Activated CD4-positive, alpha-beta T cell treated with anti-CD3 and anti-CD28 coated beads for 36 hours (primary cell): ENCODE results near the gene SLC34A3. TPM values are rescaled to one million over a fixed set of nuclear protein-coding genes. Genes with fewer than 3 reads are reported as not detected.

ENCODE experiments used
- ATAC-seq: fragments of 200-7000 bp; cut with Tn5 transposase; one replicate; pipeline ENCODE4 v1.10.0; 2021; ENCODE audit warnings: mild to moderate bottlenecking, moderate library complexity
- CTCF ChIA-PET: fragments of 350-600 bp; sonication (Branson Sonifier 250); formaldehyde crosslinking; loops from one replicate; lab custom pipeline; 2021; ENCODE audit warnings: antibody characterized with exemption; lab: Charles Lee
- POLR2A ChIA-PET: fragments of 350-600 bp; sonication (Branson Sonifier 250); formaldehyde crosslinking; loops from one replicate; lab custom pipeline; 2021; ENCODE audit warnings: antibody characterized with exemption, inconsistent platforms; lab: Charles Lee
- DNase-seq: peaks from one replicate; pipeline ENCODE4 v3.0.0-alpha.2; 2020
- H3K27ac Mint-ChIP-seq: one replicate; pipeline ENCODE4 v1.8.0; 2021; ENCODE audit warnings: mixed read lengths
- H3K27me3 Mint-ChIP-seq: one replicate; pipeline ENCODE4 v1.8.0; 2021; ENCODE audit warnings: mixed read lengths
- H3K36me3 Mint-ChIP-seq: one replicate; pipeline ENCODE4 v1.8.0; 2021; ENCODE audit warnings: low read depth, mixed read lengths
- H3K4me1 Mint-ChIP-seq: one replicate; pipeline ENCODE4 v1.8.0; 2021; ENCODE audit warnings: mixed read lengths
- H3K4me3 Mint-ChIP-seq: one replicate; pipeline ENCODE4 v1.8.0; 2021; ENCODE audit warnings: mild to moderate bottlenecking, moderate library complexity, mixed read lengths
- H3K9me3 Mint-ChIP-seq: one replicate; pipeline ENCODE4 v1.8.0; 2021; ENCODE audit warnings: low read depth, mixed read lengths
- intact Hi-C, 2 experiments: fragments of 100-400 bp; cut with DNase I in 1 of 2; cut with micrococcal nuclease in 1 of 2; formaldehyde crosslinking; loops; one replicate each; pipeline versions ENCODE4 v1.14.2 to v1.15.1; 2022 to 2024; cut with DNase I, micrococcal nuclease
- total RNA-seq, 2 experiments: library from RNA; stranded (reverse); gene quantifications; one replicate each; pipeline ENCODE4 v1.2.3, GENCODE V29; 2021

Gene SLC34A3
- total RNA-seq, 2 experiments from 2014 or later, result not detected

DNA sequence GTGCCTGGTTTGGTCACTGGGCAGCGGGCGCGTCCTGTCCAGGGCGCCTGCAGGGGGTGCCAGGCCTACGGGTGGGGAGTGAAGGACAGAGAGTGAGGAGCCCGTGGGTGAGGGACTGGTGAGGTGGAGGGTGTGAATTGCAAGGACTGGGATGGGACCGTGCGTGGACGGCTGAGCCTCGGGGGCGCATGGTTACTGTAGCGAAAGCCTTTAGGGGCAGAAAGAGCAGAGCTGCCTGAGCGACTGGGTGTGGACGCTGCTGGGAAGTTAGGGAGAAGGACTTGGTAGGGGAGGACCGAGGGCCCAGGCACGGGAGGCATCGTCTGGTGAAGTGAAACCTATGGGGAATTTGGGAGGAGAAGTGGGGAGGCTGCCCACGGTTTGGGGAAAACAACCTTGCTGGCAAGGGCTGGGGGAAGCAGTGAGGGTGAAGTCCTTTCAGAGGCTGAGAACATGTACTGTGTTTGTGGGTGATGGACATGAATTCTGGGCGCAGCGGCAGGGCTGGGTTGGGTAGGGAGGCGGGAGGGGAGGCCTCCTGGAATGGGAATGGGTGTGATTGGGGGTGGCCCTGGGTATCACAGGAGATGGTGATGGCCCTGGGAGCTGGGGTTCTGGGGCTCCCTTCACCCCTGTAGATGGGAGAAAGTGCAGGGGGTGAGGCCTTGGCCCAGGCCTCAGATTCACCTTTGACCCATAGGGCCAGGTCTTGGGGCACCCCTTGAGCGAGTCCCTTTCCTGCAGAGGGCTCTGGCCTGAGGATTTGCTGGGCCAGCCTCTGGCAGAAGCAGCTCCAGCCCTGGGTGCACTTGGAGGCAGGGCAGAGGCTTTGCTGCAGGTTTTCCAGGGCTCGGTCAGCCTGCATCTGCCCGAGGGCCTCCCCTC, 45.1 kb downstream of the SLC34A3 start:
- DNase-seq (no peak), ATAC-seq (no peak)
- Mint-ChIP-seq H3K27ac (no peak overlapping the region), H3K36me3 (peaks cover 8% of the 10 kb centered on the region), H3K4me3 (no peak overlapping the region), H3K9me3 (no peaks in the 10 kb centered on the region), H3K27me3 (no peaks in the 10 kb centered on the region), H3K4me1 (peaks cover 15% of the 10 kb centered on the region)
- POLR2A ChIA-PET, result no interaction called here
- CTCF ChIA-PET, result no interaction called here
- intact Hi-C loops, result no loop called here

DNA sequence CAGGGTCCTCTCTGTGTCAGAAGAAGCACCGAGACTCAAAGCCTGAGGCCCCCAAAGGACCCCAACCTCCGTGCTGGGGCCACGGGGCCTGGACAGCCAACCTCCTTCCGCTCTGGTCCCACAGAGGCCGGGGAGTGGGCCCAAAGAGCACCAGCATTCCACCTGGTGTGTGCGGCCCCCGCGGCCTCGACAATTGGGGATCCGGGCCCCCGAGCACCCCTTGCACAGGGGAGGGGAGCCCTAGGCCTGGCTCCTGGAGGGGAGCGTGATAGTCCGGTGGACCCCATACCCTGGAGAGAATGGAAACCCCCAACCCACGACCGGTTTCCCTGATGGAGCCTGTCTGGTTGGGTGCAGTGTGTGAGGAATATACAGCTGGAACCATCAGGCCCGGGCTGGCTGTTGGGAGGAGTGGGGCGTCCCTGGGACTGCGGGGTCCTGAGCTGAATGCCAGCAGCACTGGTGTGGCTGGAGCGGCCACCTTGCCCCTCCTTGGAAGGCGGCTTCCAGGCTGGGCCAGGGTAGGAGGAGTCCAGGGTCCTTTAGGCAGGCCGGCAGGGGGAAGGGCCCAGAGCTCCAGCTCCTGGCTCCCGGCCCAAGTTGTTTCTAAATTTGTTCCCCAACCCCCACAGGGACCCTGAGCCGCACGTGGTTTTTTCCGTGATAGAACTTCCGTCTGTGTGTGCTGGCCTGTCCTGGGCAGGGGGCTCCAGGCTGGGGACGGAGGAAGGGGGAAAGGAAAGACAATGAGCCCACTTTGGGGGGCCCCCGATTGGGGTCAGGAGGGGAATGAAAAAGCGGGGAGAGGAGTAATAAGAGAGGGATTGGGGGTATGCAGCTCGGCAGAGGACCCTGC, 46.0 kb downstream of the SLC34A3 start:
- ATAC-seq (peak; percentile 2), DNase-seq (no peak)
- Mint-ChIP-seq H3K4me3 (peak overlapping the region; percentile 32), H3K4me1 (peaks cover 8% of the 10 kb centered on the region), H3K27ac (no peak overlapping the region), H3K27me3 (no peaks in the 10 kb centered on the region), H3K9me3 (no peaks in the 10 kb centered on the region), H3K36me3 (peaks cover 4% of the 10 kb centered on the region)
- CTCF ChIA-PET, result interaction anchor here (0.5 to 1.4 kb wide), 2 partner anchors 10 to 425 kb away, joined by 3 to 5 read pairs; no protein-coding TSS in a partner anchor
- intact Hi-C loops, result no loop called here
- POLR2A ChIA-PET, result interaction anchor here (1.0 kb wide), 1 partner anchor 181 kb away, joined by 3 read pairs; no protein-coding TSS in a partner anchor

DNA sequence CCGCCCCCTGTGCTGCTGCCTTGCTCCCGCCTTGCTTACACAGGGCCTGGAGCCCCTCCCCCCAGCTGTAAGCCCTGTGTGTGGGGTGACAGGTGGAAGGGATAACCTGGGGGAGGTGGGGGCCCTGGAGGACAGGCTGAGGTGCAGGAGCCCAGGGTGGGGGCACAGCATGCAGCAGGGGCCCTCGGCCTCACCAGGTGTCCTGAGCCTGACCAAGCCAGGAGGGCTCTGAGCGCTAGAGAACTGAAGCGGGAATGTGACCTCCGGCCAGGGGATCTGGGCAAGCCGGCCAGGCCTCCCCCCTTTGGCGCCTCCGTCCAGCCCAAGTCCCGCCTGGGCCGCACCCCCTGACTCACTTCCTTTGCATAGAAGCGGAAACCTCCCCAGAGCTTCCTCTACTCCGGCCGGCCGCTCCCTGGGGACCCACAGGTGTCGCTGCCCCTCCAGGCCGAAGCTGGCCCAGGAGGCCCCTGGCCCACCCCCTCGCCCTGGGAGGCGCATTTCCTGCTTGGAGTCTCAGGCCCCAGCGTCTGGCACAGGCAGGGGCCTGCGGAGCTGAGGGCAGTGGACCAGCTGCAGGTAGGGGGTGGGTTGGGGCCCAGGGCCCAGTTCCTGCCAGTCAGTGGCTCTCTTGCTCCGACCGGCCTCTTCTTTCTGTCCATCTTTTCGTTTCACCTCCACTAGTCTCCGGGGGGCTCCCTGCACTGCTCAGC, 46.8 kb downstream of the SLC34A3 start, which contains the start of gene TOR4A:
TSS of gene TOR4A (plus strand) at position 398 of the 713 bp plus-strand sequence. CDS start 964 bp downstream, outside the sequence.
- Mint-ChIP-seq H3K36me3 (peaks cover 4% of the 10 kb centered on the region), H3K9me3 (no peaks in the 10 kb centered on the region), H3K4me3 (peak within 1 kb of the TSS; percentile 61), H3K4me1 (peaks cover 8% of the 10 kb centered on the region), H3K27ac (no peak within 1 kb of the TSS), H3K27me3 (peaks cover 1% of the 10 kb centered on the region)
- CTCF ChIA-PET, result interaction anchor here (0.5 to 1.4 kb wide), 4 partner anchors 9 to 424 kb away, joined by 3 to 6 read pairs (median 4); no protein-coding TSS in a partner anchor
- intact Hi-C loops, result no loop called here
- ATAC-seq (peak; percentile 82), DNase-seq (peak; percentile 69)
- POLR2A ChIA-PET, result interaction anchor here (1.0 kb wide), 1 partner anchor 182 kb away, joined by 3 read pairs; no protein-coding TSS in a partner anchor

DNA sequence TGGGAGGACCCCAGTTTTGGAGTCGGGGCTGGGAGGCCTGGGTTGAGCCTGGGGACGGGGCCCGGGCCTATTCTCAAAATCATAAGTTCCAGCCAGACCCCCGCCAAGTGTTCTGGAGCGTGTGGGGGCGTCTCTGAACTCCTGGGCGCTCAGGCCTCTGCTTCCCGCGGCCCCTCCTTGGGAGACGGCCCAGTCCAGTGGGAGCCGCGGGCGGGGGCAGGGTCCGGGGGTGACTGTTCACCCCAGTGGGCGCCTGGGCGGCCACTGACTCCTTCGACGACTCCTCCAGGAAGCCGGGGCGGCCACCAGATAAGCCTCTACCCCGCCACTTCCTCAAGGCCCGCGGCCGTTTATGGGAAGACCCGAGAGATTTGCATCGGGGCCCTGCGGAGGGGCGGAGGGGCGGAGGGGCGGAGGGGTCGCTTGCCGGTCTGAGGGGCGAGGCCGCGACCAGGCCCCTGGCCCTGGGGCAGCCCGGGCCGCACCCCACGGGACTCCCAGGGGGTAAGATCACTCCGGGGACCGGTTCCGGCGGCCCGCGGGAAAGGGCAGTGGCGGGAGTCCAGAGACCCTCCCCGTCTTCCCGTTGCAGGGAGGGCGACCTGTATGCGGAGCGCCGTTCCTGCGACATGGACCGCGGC, 47.5 kb downstream of the SLC34A3 start:
- peaks cover 8% of the 10 kb centered on the region for H3K4me1 Mint-ChIP-seq
- H3K4me3 Mint-ChIP-seq, result peak overlapping the region; percentile 61
- H3K36me3 Mint-ChIP-seq, result peaks cover 4% of the 10 kb centered on the region
- ChIA-PET POLR2A (interaction anchor here (1.0 kb wide), 1 partner anchor 183 kb away, joined by 3 read pairs; no protein-coding TSS in a partner anchor), CTCF (interaction anchor here (0.6 to 1.4 kb wide), 3 partner anchors 9 to 265 kb away, joined by 3 to 6 read pairs (median 5); no protein-coding TSS in a partner anchor)
- DNase-seq (no peak), ATAC-seq (peak; percentile 14)
- intact Hi-C loops, result no loop called here
- H3K27me3 Mint-ChIP-seq, result peaks cover 3% of the 10 kb centered on the region
- no peak overlapping the region for H3K27ac Mint-ChIP-seq
- no peaks in the 10 kb centered on the region for H3K9me3 Mint-ChIP-seq

DNA sequence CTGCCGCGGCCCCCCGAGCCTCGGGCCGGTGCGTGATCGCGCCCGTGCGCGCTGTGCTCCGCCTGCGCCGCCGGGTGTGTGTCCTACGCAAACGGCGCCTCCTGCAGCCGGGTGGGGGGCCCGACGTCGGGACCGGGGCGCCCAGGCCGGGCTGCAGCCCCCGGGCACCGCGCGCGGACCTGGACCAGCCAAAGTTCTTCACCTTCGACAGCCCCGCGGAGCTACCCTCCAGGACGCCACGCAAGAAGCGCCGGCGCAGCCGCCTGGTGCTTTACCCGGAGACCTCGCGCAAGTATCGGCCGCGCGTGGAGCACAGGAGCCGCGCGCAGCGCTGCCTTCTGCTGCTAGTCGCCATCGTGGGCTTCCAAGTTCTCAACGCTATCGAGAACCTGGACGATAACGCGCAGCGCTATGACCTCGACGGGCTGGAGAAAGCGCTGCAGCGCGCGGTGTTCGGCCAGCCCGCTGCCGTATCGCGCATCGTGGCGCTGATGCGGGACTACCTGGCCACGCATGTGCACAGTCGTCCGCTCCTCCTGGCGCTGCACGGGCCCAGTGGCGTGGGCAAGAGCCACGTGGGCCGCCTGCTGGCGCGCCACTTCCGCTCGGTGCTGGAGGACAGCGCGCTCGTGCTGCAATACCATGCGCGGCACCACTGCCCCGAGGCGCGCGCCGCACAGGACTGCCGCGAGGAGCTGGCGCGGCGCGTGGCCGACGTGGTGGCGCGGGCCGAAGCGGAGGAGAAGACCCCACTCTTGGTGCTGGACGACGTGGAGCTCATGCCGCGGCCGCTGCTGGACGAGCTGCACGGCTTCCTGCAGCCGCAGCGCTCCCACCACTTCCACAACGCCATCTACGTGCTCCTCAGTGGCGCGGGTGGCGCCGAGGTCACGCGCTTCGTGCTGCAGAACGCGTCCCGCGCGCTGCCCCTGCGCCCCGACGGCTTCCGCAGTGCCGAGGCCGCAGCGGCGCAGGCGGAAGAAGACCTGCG, 48.3 kb downstream of the SLC34A3 start:
- H3K4me1 Mint-ChIP-seq, result peaks cover 8% of the 10 kb centered on the region
- intact Hi-C loops, result no loop called here
- peaks cover 4% of the 10 kb centered on the region for H3K36me3 Mint-ChIP-seq
- POLR2A ChIA-PET, result no interaction called here
- CTCF ChIA-PET, result no interaction called here
- H3K9me3 Mint-ChIP-seq, result no peaks in the 10 kb centered on the region
- no peak overlapping the region for H3K27ac Mint-ChIP-seq
- H3K27me3 Mint-ChIP-seq, result peaks cover 3% of the 10 kb centered on the region
- DNase-seq, result no peak
- H3K4me3 Mint-ChIP-seq, result no peak overlapping the region
- no peak for ATAC-seq

DNA sequence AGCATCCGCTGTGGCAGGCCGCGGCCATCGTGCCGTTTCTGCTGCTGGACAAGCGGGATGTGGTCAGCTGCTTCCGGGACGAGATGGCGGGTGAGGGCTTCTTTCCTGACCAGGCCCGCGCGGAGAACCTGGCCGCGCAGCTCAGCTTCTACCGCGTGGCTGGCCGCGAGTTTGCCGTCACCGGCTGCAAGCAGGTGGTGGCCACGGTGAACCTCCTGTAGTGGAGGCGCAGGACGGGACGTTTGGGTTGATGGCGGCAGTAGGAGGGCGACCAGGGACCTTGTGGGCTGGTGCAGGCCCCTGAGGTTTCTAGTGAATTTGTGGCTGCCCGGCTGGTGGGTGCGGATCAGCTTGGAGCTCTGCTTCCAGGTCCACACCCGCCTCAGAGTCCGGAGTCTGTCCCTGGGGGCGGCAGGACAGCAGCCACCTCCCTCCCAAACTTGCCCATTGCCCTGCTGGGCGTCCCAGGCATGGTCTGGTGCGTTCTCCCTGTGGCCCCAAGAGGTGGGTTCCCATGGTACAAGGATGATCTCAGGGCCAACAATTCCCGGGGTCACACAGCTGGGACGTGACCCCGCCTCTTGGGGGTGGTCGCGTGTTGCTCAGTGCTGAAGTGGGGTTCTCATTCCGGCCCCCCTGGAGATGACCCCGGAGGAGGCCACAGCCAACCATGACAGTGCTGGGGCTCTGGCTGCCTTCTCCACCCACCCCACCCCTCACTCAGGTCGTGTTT, 49.2 kb downstream of the SLC34A3 start:
- intact Hi-C loops, result no loop called here
- Mint-ChIP-seq H3K27ac (no peak overlapping the region), H3K36me3 (no peaks in the 10 kb centered on the region), H3K4me1 (peaks cover 8% of the 10 kb centered on the region), H3K9me3 (no peaks in the 10 kb centered on the region), H3K4me3 (no peak overlapping the region), H3K27me3 (peaks cover 3% of the 10 kb centered on the region)
- POLR2A ChIA-PET, result no interaction called here
- CTCF ChIA-PET, result no interaction called here
- DNase-seq, result no peak
- no peak for ATAC-seq

DNA sequence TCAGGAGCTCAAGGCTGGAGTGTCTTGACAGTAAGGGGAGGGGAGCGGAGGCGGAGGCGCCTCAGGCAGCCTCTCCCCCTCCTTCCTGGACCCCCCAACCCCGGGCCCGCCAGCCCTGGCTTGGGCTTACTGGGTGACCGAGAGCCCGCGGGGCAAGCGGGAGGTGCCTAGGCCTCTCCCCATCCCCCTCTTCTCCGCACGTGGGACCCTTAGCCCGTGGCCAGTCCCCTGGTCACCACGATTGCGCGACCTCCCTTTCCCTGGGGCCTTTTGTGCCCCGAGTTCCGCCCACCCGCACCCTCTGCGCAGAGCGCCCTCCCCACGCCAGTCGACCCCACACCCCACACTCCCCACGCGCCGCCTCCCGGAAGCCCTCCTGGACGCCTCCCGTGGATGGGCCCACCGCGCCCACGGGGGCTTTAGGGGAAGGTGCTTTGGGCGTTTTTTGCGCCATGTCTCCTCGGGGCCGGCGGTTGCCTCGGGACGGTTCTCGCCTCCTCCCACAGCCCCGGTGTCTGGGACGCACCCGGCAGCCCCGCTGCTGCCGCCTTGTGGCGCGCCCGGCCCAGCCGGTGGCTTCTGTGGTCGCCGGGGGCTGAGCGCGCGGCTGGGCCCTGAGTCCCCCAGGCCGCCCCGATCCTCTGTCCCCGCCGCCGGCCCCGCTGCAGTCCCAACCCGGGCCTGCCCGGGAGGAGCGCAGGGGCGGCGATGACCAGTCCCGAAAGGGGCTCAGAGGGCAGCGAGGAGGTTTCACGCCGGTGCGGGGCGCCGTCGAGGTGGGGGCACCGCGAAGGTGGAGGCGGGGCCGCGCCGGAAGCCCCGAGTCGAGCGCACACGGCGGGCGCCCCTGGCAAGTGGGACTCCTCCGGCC, 50.0 kb downstream of the SLC34A3 start:
- Mint-ChIP-seq H3K9me3 (no peaks in the 10 kb centered on the region), H3K36me3 (no peaks in the 10 kb centered on the region), H3K27me3 (peaks cover 5% of the 10 kb centered on the region), H3K27ac (no peak overlapping the region), H3K4me3 (no peak overlapping the region), H3K4me1 (peaks cover 8% of the 10 kb centered on the region)
- no peak for ATAC-seq
- DNase-seq, result no peak
- CTCF ChIA-PET, result no interaction called here
- intact Hi-C loops, result no loop called here
- POLR2A ChIA-PET, result no interaction called here

DNA sequence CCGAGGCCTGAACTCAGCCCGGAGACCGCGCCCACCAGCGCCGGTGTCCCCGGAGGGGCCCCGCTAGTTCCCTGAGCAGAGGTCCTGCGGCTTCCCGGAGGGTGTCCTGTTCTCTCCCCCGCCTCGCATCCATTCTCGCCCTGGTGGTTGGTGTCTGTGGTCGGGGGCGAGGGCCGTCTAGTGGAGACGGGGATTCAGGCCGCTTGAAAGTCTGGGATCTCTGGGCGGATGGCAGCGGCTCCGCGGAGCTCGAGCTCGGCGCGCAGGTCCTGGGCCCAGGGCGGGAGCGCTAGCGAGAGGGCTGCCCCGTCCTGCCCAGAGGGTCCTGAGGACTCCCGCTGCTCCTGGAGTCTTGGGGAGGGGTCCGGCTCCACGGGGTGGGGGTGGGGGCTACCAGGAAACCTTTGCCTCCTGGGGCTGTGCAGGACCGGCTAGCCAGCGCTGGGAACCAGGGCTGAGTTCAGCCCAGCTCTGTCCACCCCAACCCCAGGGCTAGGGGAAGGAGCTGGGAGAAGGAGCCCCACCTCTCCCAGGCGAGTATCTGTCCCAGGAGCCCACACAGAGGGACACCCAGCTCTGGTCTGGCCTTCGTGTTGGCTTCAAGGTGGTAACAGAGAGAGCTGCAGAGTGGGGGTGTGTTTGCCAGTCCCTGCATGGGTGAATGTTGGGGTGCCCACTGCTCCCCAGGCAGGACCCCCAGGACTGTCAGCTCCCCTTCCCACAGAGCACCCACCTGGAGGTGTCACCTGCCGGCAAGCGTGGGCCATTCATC, 50.8 kb downstream of the SLC34A3 start:
- H3K4me3 Mint-ChIP-seq, result no peak overlapping the region
- no peaks in the 10 kb centered on the region for H3K36me3 Mint-ChIP-seq
- H3K27ac Mint-ChIP-seq, result no peak overlapping the region
- peaks cover 8% of the 10 kb centered on the region for H3K4me1 Mint-ChIP-seq
- ATAC-seq (no peak), DNase-seq (no peak)
- CTCF ChIA-PET, result interaction anchor here (1.6 kb wide), 1 partner anchor 20 kb away, joined by 4 read pairs; the partner anchor contains the start of gene NRARP
- intact Hi-C loops, result no loop called here
- POLR2A ChIA-PET, result interaction anchor here (0.6 kb wide), 1 partner anchor 305 kb away, joined by 3 read pairs; no protein-coding TSS in a partner anchor
- H3K27me3 Mint-ChIP-seq, result peaks cover 5% of the 10 kb centered on the region
- H3K9me3 Mint-ChIP-seq, result no peaks in the 10 kb centered on the region
